HG03575 (cell line): ENCODE measurements around the gene CADM4.
"Not testable (repeated sequence)": the region's sequence is repeated elsewhere in the genome, so short reads cannot be mapped to it uniquely, and the experiment has no call there.

Experiments used
- ATAC-seq: cut with Tn5 transposase; IDR thresholded peaks from one replicate; pipeline ENCODE4 v1.9.1; 2021; ENCODE audit not compliant: unreplicated experiment, insufficient number of reproducible peaks, low FRiP score; ENCODE audit errors: extremely low read depth

Gene CADM4

GRCh38 chr19:43667126-43667875 lies 27.7 kb upstream of the CADM4 start:
- no peak for ATAC-seq

- ATAC-seq = no peak
Observed at GRCh38 chr19:43664018-43664417, 24.4 kb upstream of the CADM4 start.

- ATAC-seq = no peak
Observed at GRCh38 chr19:43662487-43662886, 22.8 kb upstream of the CADM4 start.

GRCh38 chr19:43660971-43661360 lies 21.3 kb upstream of the CADM4 start:
- ATAC-seq = no peak

- no peak for ATAC-seq
Observed at GRCh38 chr19:43660301-43660970, 20.8 kb upstream of the CADM4 start.

- no peak for ATAC-seq
Observed at GRCh38 chr19:43658494-43658893, 18.8 kb upstream of the CADM4 start.

GRCh38 chr19:43658001-43658400 lies 18.4 kb upstream of the CADM4 start:
- no peak for ATAC-seq

GRCh38 chr19:43656436-43656835 lies 16.8 kb upstream of the CADM4 start:
- ATAC-seq = no peak

GRCh38 chr19:43652546-43652874 lies 12.9 kb upstream of the CADM4 start:
- ATAC-seq = no peak

- no peak for ATAC-seq
Observed at GRCh38 chr19:43651758-43652545, 12.3 kb upstream of the CADM4 start.

GRCh38 chr19:43650276-43650675 lies 10.6 kb upstream of the CADM4 start:
- not testable (repeated sequence) for ATAC-seq

- no peak for ATAC-seq
Observed at GRCh38 chr19:43649514-43649913, 9.9 kb upstream of the CADM4 start.

- no peak for ATAC-seq
Observed at GRCh38 chr19:43648633-43649032, 9.0 kb upstream of the CADM4 start.

GRCh38 chr19:43644181-43644580 lies 4.5 kb upstream of the CADM4 start:
- ATAC-seq = no peak

- no peak for ATAC-seq
Observed at GRCh38 chr19:43643326-43643725, 3.7 kb upstream of the CADM4 start.

- ATAC-seq = no peak
Observed at GRCh38 chr19:43642531-43642930, 2.9 kb upstream of the CADM4 start.

- ATAC-seq = no peak
Observed at GRCh38 chr19:43641333-43641732, 1.7 kb upstream of the CADM4 start.

- ATAC-seq = no peak
Observed at GRCh38 chr19:43640424-43640757, 741 bp upstream of the CADM4 start.

- no peak for ATAC-seq
Observed at GRCh38 chr19:43638995-43639518, 593 bp downstream of the CADM4 start.
